HepG2 (cell line): ENCODE data around the gene AKAP1. TPM values are rescaled to one million over a fixed set of nuclear protein-coding genes. Genes with fewer than 3 reads are reported as not detected.

ENCODE experiments used
- CHD4 ChIP-seq: fragments of 200-600 bp; sonication (generic); IDR thresholded peaks from 2 replicates; pipeline ENCODE4 v1.7.0; 2017; ENCODE audit warnings: mild to moderate bottlenecking, low read length, borderline replicate concordance
- FOXC1 ChIP-seq: sonication (generic); formaldehyde crosslinking; IDR thresholded peaks from 2 replicates; pipeline ENCODE4 v1.8.0; 2022; ENCODE audit warnings: mild to moderate bottlenecking, missing genetic modification reagents, borderline replicate concordance
- HNRNPUL1 ChIP-seq: fragments of 200-400 bp; formaldehyde crosslinking; IDR thresholded peaks from 2 replicates; pipeline ENCODE4 v1.6.1; 2017; ENCODE audit warnings: low read depth, mild to moderate bottlenecking, low read length, moderate library complexity
- KDM4B ChIP-seq: sonication (generic); formaldehyde crosslinking; IDR thresholded peaks from 2 replicates; pipeline ENCODE4 v1.4.0; 2020; ENCODE audit warnings: missing genetic modification reagents
- KLF13 ChIP-seq: sonication (generic); formaldehyde crosslinking; IDR thresholded peaks from 2 replicates; pipeline ENCODE4 v1.4.0; 2020; ENCODE audit warnings: mild to moderate bottlenecking, missing genetic modification reagents
- PPARG ChIP-seq: conservative IDR thresholded peaks from 2 replicates; pipeline ENCODE4 v1.6.1; 2016; ENCODE audit warnings: missing biosample characterization, missing genetic modification reagents
- SALL1 ChIP-seq: sonication (generic); formaldehyde crosslinking; IDR thresholded peaks from 2 replicates; pipeline ENCODE4 v1.8.0; 2022; ENCODE audit warnings: mild to moderate bottlenecking, missing genetic modification reagents
- TMF1 ChIP-seq: sonication (generic); formaldehyde crosslinking; IDR thresholded peaks from 2 replicates; pipeline ENCODE4 v1.8.1; 2022; ENCODE audit warnings: low read depth, missing genetic modification reagents
- TRIM24 ChIP-seq: sonication (generic); formaldehyde crosslinking; IDR thresholded peaks from 2 replicates; pipeline ENCODE4 v1.8.0; 2022; ENCODE audit warnings: mild to moderate bottlenecking, missing genetic modification reagents
- XRCC5 ChIP-seq: fragments of 200-400 bp; formaldehyde crosslinking; optimal IDR thresholded peaks from 2 replicates; pipeline ENCODE3; 2017; ENCODE audit warnings: mild to moderate bottlenecking, low read length
- ZFX ChIP-seq: sonication (generic); formaldehyde crosslinking; IDR thresholded peaks from 2 replicates; pipeline ENCODE4 v1.4.0; 2020; ENCODE audit warnings: mild to moderate bottlenecking, low read depth, missing genetic modification reagents, moderate library complexity
- ZNF180 ChIP-seq: sonication (generic); formaldehyde crosslinking; IDR thresholded peaks from 2 replicates; pipeline ENCODE4 v1.4.0; 2020; ENCODE audit warnings: low read depth, missing genetic modification reagents, borderline replicate concordance
- ZNF335 ChIP-seq: sonication (generic); formaldehyde crosslinking; IDR thresholded peaks from 2 replicates; pipeline ENCODE4 v1.4.0; 2020; ENCODE audit warnings: missing genetic modification reagents
- ZNF564 ChIP-seq: sonication (generic); formaldehyde crosslinking; IDR thresholded peaks from 2 replicates; pipeline ENCODE4 v1.8.1; 2023; ENCODE audit warnings: mild to moderate bottlenecking, missing genetic modification reagents
- ZNF605 ChIP-seq: sonication (generic); formaldehyde crosslinking; IDR thresholded peaks from 2 replicates; pipeline ENCODE4 v1.8.0; 2022; ENCODE audit warnings: mild to moderate bottlenecking, missing genetic modification reagents
- polyA plus RNA-seq, 8 experiments: library from polyadenylated mRNA; depleted of rRNA in 3 of 8; stranded (reverse) in 7 of 8; unstranded in 1 of 8; fragments of >200 nt; fragmentation: Illumina TruSeq in 4 of 8; extraction: Trizol in 4 of 8; gene quantifications; 2 replicates each; pipeline versions ENCODE4 v1.2.1 to v1.2.3, GENCODE V29; 2011 to 2016; ENCODE audit warnings: low read depth in 4 of 8, missing spikeins in 1 of 8, mixed read lengths in 1 of 8; ENCODE audit not compliant: insufficient read depth in 1 of 8
- total RNA-seq, 5 experiments: library from RNA; depleted of rRNA; stranded (reverse); fragments of >200 nt; fragmentation: Illumina TruSeq; extraction: Trizol; gene quantifications; 2 replicates each; pipeline ENCODE4 v1.2.3, GENCODE V29; 2016; ENCODE audit warnings: low read depth in 1 of 5
- TF ChIP-seq, protein P1 (sequence below): sonication (generic); formaldehyde crosslinking; IDR thresholded peaks from 2 replicates; pipeline ENCODE4 v1.9.0; 2021; ENCODE audit warnings: missing genetic modification reagents, borderline replicate concordance
- TF ChIP-seq, protein P2 (sequence below): conservative IDR thresholded peaks from 2 replicates; pipeline ENCODE4 v1.6.1; 2018; ENCODE audit warnings: missing genetic modification reagents
- TF ChIP-seq, protein P3 (sequence below): sonication (generic); formaldehyde crosslinking; IDR thresholded peaks from 2 replicates; pipeline ENCODE4 v1.4.0; 2020; ENCODE audit warnings: missing genetic modification reagents
- TF ChIP-seq, protein P4 (sequence below): sonication (generic); formaldehyde crosslinking; IDR thresholded peaks from 2 replicates; pipeline ENCODE4 v1.8.0; 2022; ENCODE audit warnings: low read depth, missing genetic modification reagents
- TF ChIP-seq, protein P5 (sequence below): sonication (generic); formaldehyde crosslinking; IDR thresholded peaks from 2 replicates; pipeline ENCODE4 v1.8.1; 2022; ENCODE audit warnings: mild to moderate bottlenecking, missing genetic modification reagents
- TF ChIP-seq, protein P6 (sequence below): sonication (generic); formaldehyde crosslinking; IDR thresholded peaks from 2 replicates; pipeline ENCODE4 v1.8.1; 2023; ENCODE audit warnings: mild to moderate bottlenecking, missing genetic modification reagents

The AKAP1 gene
- total and polyA plus RNA-seq, 2 of the 13 experiments (the other 11 are each of a cell fraction or from before 2014, with no cell fraction given) = 101 to 131 TPM

DNA sequence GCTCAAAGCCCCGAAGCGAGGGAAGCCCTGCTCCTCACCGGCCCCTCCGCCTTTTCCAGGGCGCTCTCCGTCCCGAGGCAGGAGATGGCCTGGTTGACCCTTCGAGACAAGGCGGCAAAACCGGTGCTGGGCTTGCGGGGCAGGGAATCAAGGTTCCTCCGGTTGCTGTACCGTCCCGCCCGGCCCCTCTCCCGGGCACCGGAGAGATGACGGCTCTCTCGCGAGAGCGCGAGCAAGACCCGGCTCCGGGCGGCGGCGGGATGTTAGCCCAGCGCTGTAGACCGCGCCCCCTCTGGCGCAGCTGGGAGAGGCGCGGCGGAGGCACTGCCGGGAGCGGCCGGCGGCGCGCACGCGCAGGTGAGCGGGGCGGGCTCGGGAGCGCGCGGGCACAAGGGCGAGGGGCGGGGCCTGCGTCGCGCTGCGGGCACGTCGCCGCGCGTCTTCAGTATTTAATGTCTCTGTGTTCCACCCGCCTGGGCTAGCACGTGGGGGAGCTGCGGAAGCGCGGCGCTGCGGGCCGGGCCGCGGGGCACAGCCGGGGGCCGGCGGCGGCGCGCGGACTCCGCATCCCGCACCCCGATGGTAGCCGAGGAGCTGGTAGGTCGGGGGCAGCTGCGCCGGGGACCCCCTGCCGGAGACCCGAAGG, at the start of gene AKAP1 (continued):
- TF ChIP-seq CHD4 = no peak
- TF ChIP-seq, protein P1, sequence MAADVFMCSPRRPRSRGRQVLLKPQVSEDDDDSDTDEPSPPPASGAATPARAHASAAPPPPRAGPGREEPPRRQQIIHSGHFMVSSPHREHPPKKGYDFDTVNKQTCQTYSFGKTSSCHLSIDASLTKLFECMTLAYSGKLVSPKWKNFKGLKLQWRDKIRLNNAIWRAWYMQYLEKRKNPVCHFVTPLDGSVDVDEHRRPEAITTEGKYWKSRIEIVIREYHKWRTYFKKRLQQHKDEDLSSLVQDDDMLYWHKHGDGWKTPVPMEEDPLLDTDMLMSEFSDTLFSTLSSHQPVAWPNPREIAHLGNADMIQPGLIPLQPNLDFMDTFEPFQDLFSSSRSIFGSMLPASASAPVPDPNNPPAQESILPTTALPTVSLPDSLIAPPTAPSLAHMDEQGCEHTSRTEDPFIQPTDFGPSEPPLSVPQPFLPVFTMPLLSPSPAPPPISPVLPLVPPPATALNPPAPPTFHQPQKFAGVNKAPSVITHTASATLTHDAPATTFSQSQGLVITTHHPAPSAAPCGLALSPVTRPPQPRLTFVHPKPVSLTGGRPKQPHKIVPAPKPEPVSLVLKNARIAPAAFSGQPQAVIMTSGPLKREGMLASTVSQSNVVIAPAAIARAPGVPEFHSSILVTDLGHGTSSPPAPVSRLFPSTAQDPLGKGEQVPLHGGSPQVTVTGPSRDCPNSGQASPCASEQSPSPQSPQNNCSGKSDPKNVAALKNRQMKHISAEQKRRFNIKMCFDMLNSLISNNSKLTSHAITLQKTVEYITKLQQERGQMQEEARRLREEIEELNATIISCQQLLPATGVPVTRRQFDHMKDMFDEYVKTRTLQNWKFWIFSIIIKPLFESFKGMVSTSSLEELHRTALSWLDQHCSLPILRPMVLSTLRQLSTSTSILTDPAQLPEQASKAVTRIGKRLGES (CRISPR knock-in tag) = 0 out of 2 replicates have a peak, but pooled peaks have one; percentile 21
- TF ChIP-seq FOXC1 (CRISPR knock-in tag) = 0 out of 2 replicates have a peak, but pooled peaks have one; percentile 80
- no peak for TF ChIP-seq TMF1 (CRISPR knock-in tag)
- no peak for TF ChIP-seq KLF13
- TF ChIP-seq HNRNPUL1 = no peak
- TF ChIP-seq TRIM24 (CRISPR knock-in tag) = no peak
- peak; percentile 78; the same call in 1 of the 2 replicates for TF ChIP-seq ZNF335 (CRISPR knock-in tag)
- TF ChIP-seq, protein P2, sequence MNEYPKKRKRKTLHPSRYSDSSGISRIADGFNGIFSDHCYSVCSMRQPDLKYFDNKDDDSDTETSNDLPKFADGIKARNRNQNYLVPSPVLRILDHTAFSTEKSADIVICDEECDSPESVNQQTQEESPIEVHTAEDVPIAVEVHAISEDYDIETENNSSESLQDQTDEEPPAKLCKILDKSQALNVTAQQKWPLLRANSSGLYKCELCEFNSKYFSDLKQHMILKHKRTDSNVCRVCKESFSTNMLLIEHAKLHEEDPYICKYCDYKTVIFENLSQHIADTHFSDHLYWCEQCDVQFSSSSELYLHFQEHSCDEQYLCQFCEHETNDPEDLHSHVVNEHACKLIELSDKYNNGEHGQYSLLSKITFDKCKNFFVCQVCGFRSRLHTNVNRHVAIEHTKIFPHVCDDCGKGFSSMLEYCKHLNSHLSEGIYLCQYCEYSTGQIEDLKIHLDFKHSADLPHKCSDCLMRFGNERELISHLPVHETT (CRISPR knock-in tag) = peak; percentile 95; the same call in 1 of the 2 replicates
- no peak for TF ChIP-seq ZNF180 (CRISPR knock-in tag)
- TF ChIP-seq, protein P3, sequence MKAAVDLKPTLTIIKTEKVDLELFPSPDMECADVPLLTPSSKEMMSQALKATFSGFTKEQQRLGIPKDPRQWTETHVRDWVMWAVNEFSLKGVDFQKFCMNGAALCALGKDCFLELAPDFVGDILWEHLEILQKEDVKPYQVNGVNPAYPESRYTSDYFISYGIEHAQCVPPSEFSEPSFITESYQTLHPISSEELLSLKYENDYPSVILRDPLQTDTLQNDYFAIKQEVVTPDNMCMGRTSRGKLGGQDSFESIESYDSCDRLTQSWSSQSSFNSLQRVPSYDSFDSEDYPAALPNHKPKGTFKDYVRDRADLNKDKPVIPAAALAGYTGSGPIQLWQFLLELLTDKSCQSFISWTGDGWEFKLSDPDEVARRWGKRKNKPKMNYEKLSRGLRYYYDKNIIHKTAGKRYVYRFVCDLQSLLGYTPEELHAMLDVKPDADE (CRISPR knock-in tag) = no peak
- peak; percentile 60; the same call in 1 of the 2 replicates for TF ChIP-seq KDM4B (CRISPR knock-in tag)
- TF ChIP-seq, protein P4, sequence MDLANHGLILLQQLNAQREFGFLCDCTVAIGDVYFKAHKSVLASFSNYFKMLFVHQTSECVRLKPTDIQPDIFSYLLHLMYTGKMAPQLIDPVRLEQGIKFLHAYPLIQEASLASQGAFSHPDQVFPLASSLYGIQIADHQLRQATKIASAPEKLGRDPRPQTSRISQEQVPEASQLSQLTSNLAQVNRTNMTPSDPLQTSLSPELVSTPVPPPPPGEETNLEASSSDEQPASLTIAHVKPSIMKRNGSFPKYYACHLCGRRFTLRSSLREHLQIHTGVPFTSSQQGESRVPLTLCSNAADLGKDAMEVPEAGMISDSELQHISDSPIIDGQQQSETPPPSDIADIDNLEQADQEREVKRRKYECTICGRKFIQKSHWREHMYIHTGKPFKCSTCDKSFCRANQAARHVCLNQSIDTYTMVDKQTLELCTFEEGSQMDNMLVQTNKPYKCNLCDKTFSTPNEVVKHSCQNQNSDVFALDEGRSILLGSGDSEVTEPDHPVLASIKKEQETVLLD = peak; percentile 96
- peak; percentile 89 for TF ChIP-seq SALL1 (CRISPR knock-in tag)
- TF ChIP-seq ZFX (CRISPR knock-in tag) = peak; percentile 67
- TF ChIP-seq ZNF564 (CRISPR knock-in tag) = no peak
- TF ChIP-seq PPARG = 0 out of 2 replicates have a peak, but pooled peaks have one; percentile 38
- peak; percentile 81; the same call in 1 of the 2 replicates for TF ChIP-seq ZNF605
- TF ChIP-seq XRCC5 = no peak
- TF ChIP-seq, protein P5, sequence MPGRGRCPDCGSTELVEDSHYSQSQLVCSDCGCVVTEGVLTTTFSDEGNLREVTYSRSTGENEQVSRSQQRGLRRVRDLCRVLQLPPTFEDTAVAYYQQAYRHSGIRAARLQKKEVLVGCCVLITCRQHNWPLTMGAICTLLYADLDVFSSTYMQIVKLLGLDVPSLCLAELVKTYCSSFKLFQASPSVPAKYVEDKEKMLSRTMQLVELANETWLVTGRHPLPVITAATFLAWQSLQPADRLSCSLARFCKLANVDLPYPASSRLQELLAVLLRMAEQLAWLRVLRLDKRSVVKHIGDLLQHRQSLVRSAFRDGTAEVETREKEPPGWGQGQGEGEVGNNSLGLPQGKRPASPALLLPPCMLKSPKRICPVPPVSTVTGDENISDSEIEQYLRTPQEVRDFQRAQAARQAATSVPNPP (CRISPR knock-in tag) = no peak
- TF ChIP-seq, protein P6, sequence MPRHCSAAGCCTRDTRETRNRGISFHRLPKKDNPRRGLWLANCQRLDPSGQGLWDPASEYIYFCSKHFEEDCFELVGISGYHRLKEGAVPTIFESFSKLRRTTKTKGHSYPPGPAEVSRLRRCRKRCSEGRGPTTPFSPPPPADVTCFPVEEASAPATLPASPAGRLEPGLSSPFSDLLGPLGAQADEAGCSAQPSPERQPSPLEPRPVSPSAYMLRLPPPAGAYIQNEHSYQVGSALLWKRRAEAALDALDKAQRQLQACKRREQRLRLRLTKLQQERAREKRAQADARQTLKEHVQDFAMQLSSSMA (CRISPR knock-in tag) = peak; percentile 53; the same call in 1 of the 2 replicates
